ENCODE measurements around the gene NDE1.

GRCh38 chr16:15770107-15770506 is 120.1 kb downstream of the NDE1 start:
- no peak for TF ChIP-seq CTCF (IDR thresholded peaks at IDR 0.05)
- TF ChIP-seq POLR2A (IDR thresholded peaks at IDR 0.05) = no peak
